H1 (cell line): ENCODE measurements around the gene TAGLN2. TPM values are rescaled to one million over a fixed set of nuclear protein-coding genes. Genes with fewer than 3 reads are reported as not detected.
A peak's percentile ranks its signal among the peaks of the same experiment; 100 is the strongest.

Experiments used
- CTCF ChIA-PET: fragments of 300-600 bp; sonication (Branson Sonifier 250); formaldehyde crosslinking; loops from one replicate; lab custom pipeline; 2021; ENCODE audit not compliant: partially characterized antibody; lab: Charles Lee
- POLR2A ChIA-PET: fragments of 300-600 bp; sonication (Branson Sonifier 250); formaldehyde crosslinking; loops from one replicate; lab custom pipeline; 2021; ENCODE audit warnings: inconsistent platforms; ENCODE audit not compliant: partially characterized antibody; lab: Charles Lee
- DNase-seq, 2 experiments: peaks; one replicate each; pipeline versions ENCODE4 v3.0.0 to v3.0.0-alpha.2; 2010 to 2022; ENCODE audit warnings: low spot score in 2 of 2, low read depth in 1 of 2, mixed read lengths in 1 of 2
- FAIRE-seq: peaks from 2 replicates; lab custom pipeline; 2011; peaks lifted over from hg19 to GRCh38; lab: Jason Lieb, UNC
- H2AFZ ChIP-seq: 2 replicates; pipeline ENCODE4 v1.8.1; 2012; ENCODE audit warnings: low read length, inconsistent platforms
- H2AK5ac ChIP-seq: 2 replicates; pipeline ENCODE4 v1.6.1; 2013; ENCODE audit warnings: low read depth, low read length
- H2BK120ac ChIP-seq: replicated peaks from 2 replicates; pipeline ENCODE3; 2013; ENCODE audit warnings: low read depth, low read length, inconsistent platforms
- H2BK12ac ChIP-seq: 2 replicates; pipeline ENCODE4 v1.6.1; 2013; ENCODE audit warnings: low read depth, low read length
- H2BK15ac ChIP-seq: 2 replicates; pipeline ENCODE4 v1.6.1; 2013; ENCODE audit warnings: low read length
- H2BK20ac ChIP-seq: 2 replicates; pipeline ENCODE4 v1.6.1; 2013; ENCODE audit warnings: low read length
- H2BK5ac ChIP-seq: 2 replicates; pipeline ENCODE4 v1.6.1; 2013; ENCODE audit warnings: low read depth, low read length
- H3K14ac ChIP-seq: 2 replicates; pipeline ENCODE4 v1.6.1; 2013; ENCODE audit warnings: inconsistent platforms; ENCODE audit not compliant: insufficient read length
- H3K18ac ChIP-seq: 2 replicates; pipeline ENCODE4 v1.6.1; 2013; ENCODE audit warnings: low read length; ENCODE audit errors: extremely low read depth
- H3K23ac ChIP-seq: 2 replicates; pipeline ENCODE4 v1.6.1; 2013; ENCODE audit warnings: inconsistent platforms; ENCODE audit not compliant: insufficient read length
- H3K23me2 ChIP-seq: 2 replicates; pipeline ENCODE4 v1.6.1; 2013; ENCODE audit warnings: low read depth, low read length
- H3K27ac ChIP-seq: 2 replicates; pipeline ENCODE4 v1.6.1; 2011; ENCODE audit warnings: low read depth, low read length, inconsistent platforms
- H3K27me3 ChIP-seq, 4 experiments: replicated peaks in 1 of 4; 1 replicate in 1 of 4; 2 replicates in 3 of 4; pipeline versions ENCODE4 v1.6.1 to v1.8.1; 2011 to 2013; ENCODE audit warnings: low read length in 3 of 4, mild to moderate bottlenecking in 3 of 4, inconsistent platforms in 2 of 4, mixed read lengths in 2 of 4, moderate library complexity in 1 of 4; ENCODE audit not compliant: control insufficient read depth in 3 of 4, insufficient read depth in 3 of 4; ENCODE audit errors: extremely low read depth in 1 of 4
- H3K36me3 ChIP-seq, 4 experiments: 2 replicates each; pipeline versions ENCODE4 v1.6.1 to v1.8.1; 2011 to 2013; ENCODE audit warnings: mild to moderate bottlenecking in 4 of 4, low read length in 3 of 4, moderate library complexity in 2 of 4, control low read depth in 1 of 4, inconsistent platforms in 1 of 4; ENCODE audit not compliant: insufficient read depth in 4 of 4, control insufficient read depth in 2 of 4
- H3K4ac ChIP-seq: replicated peaks from 2 replicates; pipeline ENCODE3; 2013; ENCODE audit warnings: low read length, low read depth, mixed read lengths, inconsistent platforms; ENCODE audit not compliant: insufficient read length
- H3K4me1 ChIP-seq, 4 experiments: replicated peaks in 1 of 4; 1 replicate in 1 of 4; 2 replicates in 3 of 4; pipeline versions ENCODE4 v1.6.1 to v1.8.1; 2011 to 2013; ENCODE audit warnings: low read length in 3 of 4, inconsistent platforms in 2 of 4, mixed read lengths in 1 of 4; ENCODE audit not compliant: insufficient read depth in 4 of 4, control insufficient read depth in 3 of 4
- H3K4me2 ChIP-seq, 2 experiments: 2 replicates each; pipeline versions ENCODE4 v1.6.1 to v1.8.1; 2011 to 2013; ENCODE audit warnings: low read depth in 2 of 2, low read length in 2 of 2, control low read depth in 1 of 2, inconsistent platforms in 1 of 2, mild to moderate bottlenecking in 1 of 2; ENCODE audit not compliant: insufficient read depth in 1 of 2
- H3K4me3 ChIP-seq, 4 experiments: fragments of 200-600, 300-600 bp in 1 of 4; sonication (generic), shearing (Covaris generic), sonication (Bioruptor Twin) in 1 of 4; 2 replicates each; pipeline versions ENCODE4 v1.5.1 to v1.8.1; 2011 to 2016; ENCODE audit warnings: low read length in 4 of 4, low read depth in 3 of 4, control low read depth in 2 of 4, inconsistent platforms in 2 of 4, mild to moderate bottlenecking in 2 of 4, mixed read lengths in 1 of 4, moderate library complexity in 1 of 4; ENCODE audit not compliant: insufficient read depth in 2 of 4; ENCODE audit errors: extremely low read depth in 1 of 4
- H3K56ac ChIP-seq: replicated peaks from 2 replicates; pipeline ENCODE3; 2013; ENCODE audit warnings: low read depth, mild to moderate bottlenecking, mixed read lengths, low read length, inconsistent platforms; ENCODE audit not compliant: insufficient read length
- H3K79me1 ChIP-seq: 2 replicates; pipeline ENCODE4 v1.6.1; 2013; ENCODE audit warnings: low read depth, low read length, control low read depth
- H3K79me2 ChIP-seq, 2 experiments: 2 replicates each; pipeline versions ENCODE4 v1.6.1 to v1.8.1; 2012 to 2013; ENCODE audit warnings: low read length in 2 of 2, mild to moderate bottlenecking in 2 of 2, inconsistent platforms in 1 of 2; ENCODE audit not compliant: insufficient read depth in 2 of 2, control insufficient read depth in 1 of 2
- H3K9ac ChIP-seq, 4 experiments: replicated peaks in 1 of 4; 1 replicate in 1 of 4; 2 replicates in 3 of 4; pipeline versions ENCODE4 v1.6.1 to v1.8.1; 2011 to 2013; ENCODE audit warnings: low read depth in 3 of 4, low read length in 3 of 4, control low read depth in 2 of 4, mild to moderate bottlenecking in 2 of 4, moderate library complexity in 2 of 4, inconsistent platforms in 1 of 4; ENCODE audit errors: extremely low read depth in 1 of 4
- H3K9me3 ChIP-seq, 2 experiments: 2 replicates each; pipeline versions ENCODE4 v1.6.1 to v1.8.1; 2012 to 2013; ENCODE audit warnings: mild to moderate bottlenecking in 2 of 2, moderate library complexity in 2 of 2, control low read depth in 1 of 2, inconsistent platforms in 1 of 2, low read depth in 1 of 2, low read length in 1 of 2, mixed read lengths in 1 of 2; ENCODE audit not compliant: insufficient read depth in 2 of 2
- H4K20me1 ChIP-seq, 2 experiments: replicated peaks in 1 of 2; 2 replicates each; pipeline versions ENCODE3 to v1.8.1; 2011 to 2013; ENCODE audit warnings: inconsistent platforms in 2 of 2, low read length in 2 of 2, mild to moderate bottlenecking in 1 of 2; ENCODE audit not compliant: insufficient read depth in 2 of 2, control insufficient read depth in 1 of 2
- H4K5ac ChIP-seq: 2 replicates; pipeline ENCODE4 v1.6.1; 2013; ENCODE audit warnings: low read length, low read depth, mixed read lengths, inconsistent platforms; ENCODE audit not compliant: insufficient read length
- H4K8ac ChIP-seq: 2 replicates; pipeline ENCODE4 v1.8.0; 2013; ENCODE audit warnings: mild to moderate bottlenecking, moderate library complexity, low read length, inconsistent platforms; ENCODE audit not compliant: insufficient read depth; ENCODE audit errors: extremely low read depth
- H4K91ac ChIP-seq: replicated peaks from 2 replicates; pipeline ENCODE3; 2013; ENCODE audit warnings: low read length, mixed read lengths, inconsistent platforms; ENCODE audit not compliant: insufficient read length
- CBX8 ChIP-seq: fragments of 300-800, 300-1000 bp; sonication (generic); IDR thresholded peaks from 2 replicates; pipeline ENCODE4 v1.7.1; 2016; ENCODE audit warnings: low read depth, low read length, borderline replicate concordance
- CTCF ChIP-seq, 3 experiments: IDR thresholded peaks; 1 replicate in 2 of 3; 2 replicates in 1 of 3; pipeline versions ENCODE4 v1.5.1 to v1.6.1; 2011; ENCODE audit warnings: low read length in 3 of 3, mild to moderate bottlenecking in 3 of 3, inconsistent platforms in 2 of 3, low read depth in 1 of 3, moderate library complexity in 1 of 3; ENCODE audit not compliant: insufficient read depth in 1 of 3; ENCODE audit errors: control extremely low read depth in 1 of 3
- SP4 ChIP-seq: IDR thresholded peaks from 2 replicates; pipeline ENCODE4 v1.6.1; 2012; ENCODE audit warnings: low read length, inconsistent platforms
- SUZ12 ChIP-seq: fragments of 200-600 bp; sonication (generic); IDR thresholded peaks from 2 replicates; pipeline ENCODE4 v1.6.1; 2012; ENCODE audit warnings: mild to moderate bottlenecking, inconsistent platforms, low read length, moderate library complexity, mixed read lengths
- WGBS, 2 experiments: shearing (Covaris generic) in 1 of 2; methylation state at CpG; one replicate each; pipeline versions ENCODE4 v1.1.6 to v1.1.7; 2013 to 2015; ENCODE audit warnings: low lambda C conversion rate in 2 of 2, mixed read lengths in 2 of 2, inconsistent platforms in 1 of 2, low coverage in 1 of 2, missing lambda C conversion rate in 1 of 2; ENCODE audit not compliant: insufficient replicate concordance in 2 of 2, insufficient coverage in 1 of 2, insufficient read length in 1 of 2; ENCODE audit errors: extremely low coverage in 1 of 2, missing lambda C conversion rate in 1 of 2; 5-methylcytosine and 5-hydroxymethylcytosine counted together
- long read RNA-seq, 2 experiments: library from RNA in 1 of 2; library from capped mRNA in 1 of 2; stranded (forward); transcript quantifications; one replicate each; pipeline ENCODE4 v2.0.0, GENCODE V29; 2021; ENCODE audit warnings: inconsistent platforms in 1 of 2
- polyA minus RNA-seq, 3 experiments: library from RNA; depleted of rRNA, polyadenylated mRNA; stranded (reverse); fragments of >200 nt; gene quantifications; 1 replicate in 2 of 3; 2 replicates in 1 of 3; pipeline ENCODE4 v1.2.3, GENCODE V29; 2011
- polyA plus RNA-seq, 7 experiments: library from polyadenylated mRNA; depleted of rRNA in 3 of 7; stranded (reverse) in 5 of 7; unstranded in 2 of 7; fragments of >200 nt in 5 of 7; fragments of 200-250 nt in 2 of 7; gene quantifications; 1 replicate in 5 of 7; 2 replicates in 1 of 7; 4 replicates in 1 of 7; pipeline versions ENCODE4 v1.2.1 to v1.2.3, GENCODE V29; 2011 to 2013; ENCODE audit warnings: missing spikeins in 2 of 7, mixed read lengths in 2 of 7
- total RNA-seq: library from RNA; stranded (reverse); fragmentation: NEBNext Ultra II Directional; extraction: Animal tissue kit (Norgen Biotek cat#: 25700); gene quantifications from 2 replicates; pipeline ENCODE4 v1.2.1, GENCODE V29; 2021

Gene TAGLN2
- total RNA-seq: 86.0 and 93.0 TPM in 2 replicates
- polyA plus RNA-seq (2011; rRNA removed): 114 and 142 TPM in 2 replicates
- 93.7 TPM for polyA plus RNA-seq (2011; cell fraction: cytosol; rRNA removed)
- polyA plus RNA-seq (2011; cell fraction: nucleus; rRNA removed): 102 TPM
- 81.8 to 121 TPM (median 94.5 TPM) in 4 replicates for polyA plus RNA-seq (2012, experiment 1 of 2)
- 122 TPM for polyA plus RNA-seq (2012, experiment 2 of 2)
- polyA plus RNA-seq (2013, experiment 1 of 2): 51.9 TPM
- 53.4 TPM for polyA plus RNA-seq (2013, experiment 2 of 2)
- 38.3 and 40.1 TPM in 2 replicates for polyA minus RNA-seq (2011; rRNA and poly(A)+ RNA removed)
- polyA minus RNA-seq (2011; cell fraction: cytosol; rRNA and poly(A)+ RNA removed): 29.8 TPM
- 23.9 TPM for polyA minus RNA-seq (2011; cell fraction: nucleus; rRNA and poly(A)+ RNA removed)
- long read RNA-seq, experiment 1, transcript TAGLN2-203 (5 exons, 1,604 nt): major isoform, 35 of 118 reads
- long read RNA-seq, experiment 1, partial matches to known transcripts: 58 of 118 reads
- long read RNA-seq, experiment 1, other reads (novel, unspliced or antisense): 24 of 118 reads
- long read RNA-seq, experiment 2, transcript TAGLN2-203 (5 exons, 1,604 nt): major isoform, 158 of 188 reads
- long read RNA-seq, experiment 2, partial matches to known transcripts: 1 of 188 reads
- long read RNA-seq, experiment 2, other reads (novel, unspliced or antisense): 28 of 188 reads

GRCh38 chr1:159924791-159925718 lies at the start of gene TAGLN2:
Gene TAGLN2, minus strand, starts transcription at chr1:159925507. Its CDS starts 4,998 bp downstream, at chr1:159920509.
- WGBS, 2 experiments: 3% methylated on average over 58 of the region's 58 CpGs; no CpG with 5 or more reads in 1 of the 2 experiments
- H3K27ac ChIP-seq: no peak within 1 kb of the TSS
- no peak for FAIRE-seq
- TF ChIP-seq CBX8: no peak
- no peak; a peak in 1 of 4 replicates for TF ChIP-seq CTCF (IDR thresholded peaks at IDR 0.05; ENCODE audit: control extremely low read depth in 1 of 3, insufficient read depth in 1 of 3, low read depth in 1 of 3, low read length in 3 of 3)
- TF ChIP-seq SP4: no peak
- no peak for TF ChIP-seq SUZ12

More at GRCh38 chr1:159924791-159925718, at the start of gene TAGLN2:
- H3K4ac ChIP-seq: no peak within 1 kb of the TSS
- H4K5ac ChIP-seq: no peak within 1 kb of the TSS
- H3K23ac ChIP-seq: no peak within 1 kb of the TSS
- H2BK15ac ChIP-seq: peak within 1 kb of the TSS; percentile 72; the same call in 1 of the 2 replicates
- peaks cover 5 to 21% (median 16%) of the 10 kb centered on the region in 4 experiments for H3K4me1 ChIP-seq
- no peak within 1 kb of the TSS for H2BK20ac ChIP-seq
- peaks cover 17% of the 10 kb centered on the region; the same call in 1 of the 2 replicates for H3K23me2 ChIP-seq
- H3K14ac ChIP-seq: no peak within 1 kb of the TSS
- peak within 1 kb of the TSS; percentile 73 for H4K8ac ChIP-seq
- ChIA-PET CTCF (interaction anchor here (0.9 to 7.3 kb wide), 13 partner anchors 10 to 720 kb away, joined by 3 to 53 read pairs (median 5); partner anchors contain the start of genes CFAP45 and IGSF9), POLR2A (interaction anchor here (0.6 to 3.7 kb wide), 12 partner anchors 10 to 132 kb away, joined by 3 to 14 read pairs (median 3); partner anchors contain the start of genes CFAP45 and IGSF9)
- H3K36me3 ChIP-seq: peaks cover 0 to 22% (median 5%) of the 10 kb centered on the region in 4 experiments; a peak in 3 of 8 replicates
- H3K79me2 ChIP-seq: peaks cover 0 to 12% of the 10 kb centered on the region in 2 experiments; a peak in 2 of 4 replicates
- H3K4me2 ChIP-seq: peak within 1 kb of the TSS; percentile 79 to 92
- H3K27me3 ChIP-seq: peaks cover 0 to 17% (median 8%) of the 10 kb centered on the region in 4 experiments; a peak in 5 of 7 replicates
- H3K18ac ChIP-seq: peak within 1 kb of the TSS; percentile 71
- H2BK12ac ChIP-seq: 0 out of 2 replicates have a peak within 1 kb of the TSS, but pooled peaks have one; percentile 75
- H3K9me3 ChIP-seq: no peaks in the 10 kb centered on the region
- H4K91ac ChIP-seq: peak within 1 kb of the TSS; percentile 49
- H2AFZ ChIP-seq: peak within 1 kb of the TSS; percentile 42; the same call in 1 of the 2 replicates
- H3K9ac ChIP-seq: peak within 1 kb of the TSS in 3 of 4 experiments; percentile 31 to 42 (median 33); a peak in 6 of 7 replicates
- H3K56ac ChIP-seq: no peak within 1 kb of the TSS
- H4K20me1 ChIP-seq: peaks cover 0 to 3% of the 10 kb centered on the region in 2 experiments
- H2BK5ac ChIP-seq: no peak within 1 kb of the TSS; the same call in 1 of the 2 replicates
- peak within 1 kb of the TSS; percentile 55 to 63 (median 59) for H3K4me3 ChIP-seq
- DNase-seq: peak in 1 of 2 experiments; percentile 92
- peaks cover 3% of the 10 kb centered on the region for H3K79me1 ChIP-seq
- H2BK120ac ChIP-seq: no peak within 1 kb of the TSS
- no peak within 1 kb of the TSS for H2AK5ac ChIP-seq
